Stimulated activated CD4-positive, alpha-beta T cell treated with anti-CD3 and anti-CD28 coated beads, Interleukin-1b, Interleukin-23, amount 100 ng/mL, for 1 hour (primary cell): ENCODE measurements around the gene BTNL2.
"Not testable (repeated sequence)": the region's sequence is repeated elsewhere in the genome, so short reads cannot be mapped to it uniquely, and the experiment has no call there.

Experiments used
- DNase-seq, 2 donors: peaks; one replicate each; pipeline ENCODE4 v3.0.0-alpha.2; 2020; ENCODE audit warnings: low read depth in 2 of 2

Gene BTNL2

GRCh38 chr6:32367644-32368043, 39.3 kb downstream of the BTNL2 start:
- no peak for DNase-seq

GRCh38 chr6:32359225-32359624, 47.8 kb downstream of the BTNL2 start:
- DNase-seq: not testable (repeated sequence)

DNA sequence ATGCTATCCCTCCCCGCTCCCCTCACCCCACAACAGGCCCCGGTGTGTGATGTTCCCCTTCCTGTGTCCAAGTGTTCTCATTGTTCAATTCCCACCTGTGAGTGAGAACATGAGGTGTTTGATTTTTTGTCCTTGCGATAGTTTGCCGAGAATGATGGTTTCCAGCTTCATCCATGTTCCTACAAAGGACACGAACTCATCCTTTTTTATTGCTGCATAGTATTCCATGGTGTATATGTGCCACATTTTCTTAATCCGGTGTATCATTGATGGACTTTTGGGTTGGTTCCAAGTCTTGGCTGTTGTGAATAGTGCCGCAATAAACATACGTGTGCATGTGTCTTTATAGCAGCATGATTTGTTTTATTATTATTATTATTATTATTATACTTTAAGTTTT, 48.4 kb downstream of the BTNL2 start:
- not testable (repeated sequence) for DNase-seq

DNA sequence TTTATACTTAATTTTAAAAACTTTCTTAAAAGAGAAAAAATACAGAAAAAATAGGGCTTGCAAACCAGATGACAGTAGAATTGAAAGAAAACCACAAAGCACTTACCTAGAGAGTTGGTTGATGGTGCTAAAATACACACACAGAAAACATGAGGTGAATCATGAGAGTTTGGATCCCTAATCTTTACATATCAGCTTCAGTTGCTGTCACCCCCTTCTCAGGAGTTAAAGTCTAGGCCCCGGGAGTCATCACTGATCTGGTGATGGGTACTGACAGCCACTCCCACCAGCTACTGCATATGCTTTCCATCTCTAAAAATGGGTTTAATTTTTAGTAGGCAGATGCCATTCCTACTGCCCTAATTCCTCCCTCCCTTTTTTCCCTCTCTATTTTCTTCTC, 52.0 kb downstream of the BTNL2 start:
- DNase-seq: no peak

- no peak for DNase-seq
Measured at GRCh38 chr6:32353348-32353747, 53.6 kb downstream of the BTNL2 start.
